A549 (cell line): ENCODE measurements around the gene ZNF594. TPM values are rescaled to one million over a fixed set of nuclear protein-coding genes. Genes with fewer than 3 reads are reported as not detected.
"Not testable (repeated sequence)": the region's sequence is repeated elsewhere in the genome, so short reads cannot be mapped to it uniquely, and the experiment has no call there.

Experiments
- ATAC-seq, 2 experiments: fragments of 200-7000 bp in 1 of 2; fragments of >200 bp in 1 of 2; cut with Nextera tagmentation in 1 of 2; cut with Tn5 transposase in 1 of 2; 3 replicates each; pipeline versions ENCODE4 v1.8.0 to v1.9.1; 2018 to 2020; ENCODE audit warnings: mild to moderate bottlenecking in 1 of 2, moderate library complexity in 1 of 2
- CTCF ChIA-PET: fragments of 300-600 bp; sonication (Branson Sonifier 250); formaldehyde crosslinking; extraction: SDS; loops from one replicate; lab custom pipeline; 2021; ENCODE audit warnings: antibody characterized with exemption, inconsistent platforms; lab: Yijun Ruan, JAX
- POLR2A ChIA-PET: fragments of 350-600 bp; formaldehyde crosslinking; extraction: SDS; loops from one replicate; lab custom pipeline; 2021; ENCODE audit warnings: antibody characterized with exemption, inconsistent platforms; lab: Yijun Ruan, JAX
- DNase-seq, 2 experiments: peaks; one replicate each; pipeline versions ENCODE4 v3.0.0 to v3.0.0-alpha.2; 2011 to 2016; ENCODE audit warnings: low read depth in 1 of 2, low spot score in 1 of 2
- FAIRE-seq: peaks from 2 replicates; lab custom pipeline; 2011; peaks lifted over from hg19 to GRCh38; lab: Jason Lieb, UNC
- H3K27ac ChIP-seq, 2 experiments: fragments of >200 bp; sonication (Bioruptor Twin); formaldehyde crosslinking; 3 replicates each; pipeline ENCODE4 v1.5.1; 2016 to 2017
- H3K4me1 ChIP-seq: fragments of >200 bp; sonication (Bioruptor Twin); formaldehyde crosslinking; 3 replicates; pipeline ENCODE4 v1.6.1; 2016
- H3K4me2 ChIP-seq: fragments of >200 bp; sonication (Bioruptor Twin); formaldehyde crosslinking; 3 replicates; pipeline ENCODE4 v1.6.1; 2016
- H3K4me3 ChIP-seq: fragments of >200 bp; sonication (Bioruptor Twin); formaldehyde crosslinking; 3 replicates; pipeline ENCODE4 v1.5.1; 2016
- H3K9me3 ChIP-seq: fragments of >200 bp; sonication (Bioruptor Twin); formaldehyde crosslinking; 3 replicates; pipeline ENCODE4 v1.6.1; 2016
- CEBPB ChIP-seq, 2 experiments: fragments of >200 bp in 1 of 2; sonication (Bioruptor Twin) in 1 of 2; formaldehyde crosslinking in 1 of 2; IDR thresholded peaks; 2 replicates each; pipeline ENCODE4 v1.6.1; 2012 to 2016
- CHD2 ChIP-seq: fragments of 150-350 bp; IDR thresholded peaks from 2 replicates; pipeline ENCODE4 v1.6.1; 2014; ENCODE audit warnings: low read length; ENCODE audit not compliant: partially characterized antibody
- CHD4 ChIP-seq: fragments of 200-600 bp; sonication (generic); IDR thresholded peaks from 2 replicates; pipeline ENCODE4 v1.6.1; 2016; ENCODE audit warnings: antibody characterized with exemption, mild to moderate bottlenecking, borderline replicate concordance
- EHMT2 ChIP-seq: fragments of 200-600 bp; sonication (generic); IDR thresholded peaks from 2 replicates; pipeline ENCODE4 v1.6.1; 2016; ENCODE audit warnings: antibody characterized with exemption, low read depth, mild to moderate bottlenecking, moderate library complexity
- EP300 ChIP-seq, 2 experiments: fragments of >200 bp; sonication (Bioruptor Twin); formaldehyde crosslinking; IDR thresholded peaks; 2 replicates in 1 of 2; 3 replicates in 1 of 2; pipeline ENCODE4 v1.6.1; 2016 to 2017
- ESRRA ChIP-seq: fragments of 150-350 bp; IDR thresholded peaks from 2 replicates; pipeline ENCODE4 v1.6.1; 2014; ENCODE audit warnings: mild to moderate bottlenecking, low read length, borderline replicate concordance
- FOSL2 ChIP-seq, 2 experiments: fragments of 450-650 bp in 1 of 2; fragments of >200 bp in 1 of 2; sonication (Bioruptor Twin) in 1 of 2; formaldehyde crosslinking; IDR thresholded peaks; 2 replicates each; pipeline versions ENCODE4 v1.5.0 to v1.6.1; 2016 to 2020; ENCODE audit warnings: mild to moderate bottlenecking in 1 of 2, moderate library complexity in 1 of 2
- HEYL ChIP-seq: fragments of 250-450 bp; sonication (Bioruptor Pico); IDR thresholded peaks from 2 replicates; pipeline ENCODE4 v1.8.0; 2021; ENCODE audit warnings: mild to moderate bottlenecking, moderate library complexity
- JUN ChIP-seq, 2 experiments: fragments of >200 bp; sonication (Bioruptor Twin); formaldehyde crosslinking; IDR thresholded peaks; 2 replicates in 1 of 2; 3 replicates in 1 of 2; pipeline ENCODE4 v1.6.1; 2016 to 2017
- MAFK ChIP-seq: fragments of 450-650 bp; IDR thresholded peaks from 2 replicates; pipeline ENCODE4 v1.6.1; 2014; ENCODE audit not compliant: partially characterized antibody
- MYC ChIP-seq: IDR thresholded peaks from 2 replicates; pipeline ENCODE4 v1.6.1; 2012; ENCODE audit warnings: mild to moderate bottlenecking, inconsistent platforms, low read length, improper control_type of control experiment, borderline replicate concordance
- NR3C1 ChIP-seq: fragments of >200 bp; sonication (Bioruptor Twin); formaldehyde crosslinking; IDR thresholded peaks from 3 replicates; pipeline ENCODE4 v1.6.1; 2017
- PHF8 ChIP-seq: fragments of 200-600 bp; sonication (generic); IDR thresholded peaks from 2 replicates; pipeline ENCODE4 v1.6.1; 2016; ENCODE audit warnings: low read depth, mild to moderate bottlenecking, antibody characterized with exemption, moderate library complexity, borderline replicate concordance
- RCOR1 ChIP-seq: fragments of 150-350 bp; IDR thresholded peaks from 2 replicates; pipeline ENCODE4 v1.6.1; 2014; ENCODE audit warnings: antibody characterized with exemption, low read length, low read depth
- RFX5 ChIP-seq: fragments of 450-650 bp; IDR thresholded peaks from 2 replicates; pipeline ENCODE4 v1.7.1; 2014; ENCODE audit warnings: antibody characterized with exemption, mild to moderate bottlenecking, moderate library complexity
- RNF2 ChIP-seq: fragments of 200-600 bp; sonication (generic); IDR thresholded peaks from 2 replicates; pipeline ENCODE4 v1.6.1; 2016; ENCODE audit warnings: low read depth, mild to moderate bottlenecking, antibody characterized with exemption, moderate library complexity, borderline replicate concordance
- SMC3 ChIP-seq: fragments of >200 bp; sonication (Bioruptor Twin); formaldehyde crosslinking; IDR thresholded peaks from 3 replicates; pipeline ENCODE4 v1.6.1; 2018; ENCODE audit warnings: inconsistent platforms
- TFCP2L1 ChIP-seq: fragments of 250-450 bp; sonication (Bioruptor Pico); IDR thresholded peaks from 2 replicates; pipeline ENCODE4 v1.5.0; 2021; ENCODE audit warnings: mild to moderate bottlenecking
- TP53 ChIP-seq: fragments of 250-450 bp; sonication (Bioruptor Pico); IDR thresholded peaks from 2 replicates; pipeline ENCODE4 v1.5.0; 2021; ENCODE audit warnings: mild to moderate bottlenecking, moderate library complexity
- WGBS: methylation state at CpG from one replicate; pipeline ENCODE4 v1.1.6; 2017; ENCODE audit errors: missing lambda C conversion rate; 5-methylcytosine and 5-hydroxymethylcytosine counted together
- polyA plus RNA-seq, 4 experiments: library from polyadenylated mRNA; depleted of rRNA in 3 of 4; stranded (reverse); fragments of >200 nt; fragmentation: RNase III in 1 of 4; extraction: RNeasy Plus Mini Kit Qiagen cat#74134 plus additional on column Dnase treatment in 1 of 4; gene quantifications; 2 replicates in 3 of 4; 3 replicates in 1 of 4; pipeline ENCODE4 v1.2.3, GENCODE V29; 2011 to 2017
- TF ChIP-seq, protein P1 (sequence below): fragments of >200 bp; sonication (Bioruptor Twin); formaldehyde crosslinking; IDR thresholded peaks from 2 replicates; pipeline ENCODE4 v1.6.1; 2016
- TF ChIP-seq, protein P2 (sequence below): fragments of 250-450 bp; sonication (Bioruptor Pico); IDR thresholded peaks from 2 replicates; pipeline ENCODE4 v1.5.0; 2021; ENCODE audit warnings: mild to moderate bottlenecking, moderate library complexity, borderline replicate concordance
- TF ChIP-seq, protein P3 (sequence below): IDR thresholded peaks from 2 replicates; pipeline ENCODE4 v1.6.1; 2012

The ZNF594 gene
- polyA plus RNA-seq, 2 of the 4 experiments (the other 2 are of a cell fraction), result 2.2 to 4.3 TPM

DNA sequence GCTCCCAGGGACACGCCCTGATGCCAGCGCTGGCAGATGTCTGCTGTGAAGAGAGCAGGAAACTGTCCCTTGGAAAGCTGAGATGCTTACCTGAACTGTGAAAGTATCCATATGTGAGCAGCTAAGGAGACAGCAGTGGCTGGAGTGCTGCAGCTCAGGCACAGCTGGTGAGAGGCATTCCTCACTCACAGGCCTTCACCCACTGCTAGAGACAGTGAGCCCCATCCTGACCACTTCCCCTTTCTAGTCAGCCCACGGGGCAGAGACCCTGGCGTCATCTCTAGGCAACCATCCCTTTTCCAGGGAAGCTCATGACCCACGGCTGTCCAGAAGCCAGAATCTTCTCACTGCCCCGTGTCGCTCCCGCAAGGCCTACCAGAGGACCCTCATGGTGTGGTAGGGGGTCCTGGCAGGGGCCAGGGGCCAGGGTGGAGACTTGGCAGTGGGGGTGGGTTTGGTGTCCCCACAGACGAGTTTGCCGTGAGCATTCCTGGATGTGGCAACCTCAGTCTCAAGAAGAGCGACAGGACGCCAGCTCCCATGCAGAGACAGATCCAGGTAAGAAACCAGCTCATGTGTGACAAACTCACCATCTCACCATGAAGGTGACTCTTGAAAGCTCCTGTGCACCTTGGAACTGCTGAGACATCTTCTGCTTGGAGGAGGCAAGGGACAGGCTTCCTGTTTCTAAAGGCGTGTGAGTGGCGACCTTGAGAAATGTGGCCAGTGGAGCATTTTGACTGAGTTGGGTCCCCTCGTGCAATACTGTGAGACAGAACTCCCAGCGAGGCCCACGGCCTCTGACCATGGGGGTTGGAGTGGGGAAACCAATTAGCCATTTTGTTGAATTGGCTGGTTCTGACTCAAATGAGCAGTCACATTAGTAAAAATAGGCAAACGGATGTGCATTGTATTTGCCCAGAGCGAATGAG lies 43.2 kb upstream of the ZNF594 start, which contains the start of gene SCIMP:
Gene SCIMP (minus strand): TSS at position 216 of the 932 bp plus-strand sequence. CDS start 105 bp downstream, at position 111.
- no peak for TF ChIP-seq MYC
- TF ChIP-seq TFCP2L1 (CRISPR knock-in tag), result no peak
- no peak for TF ChIP-seq MAFK
- no peak for TF ChIP-seq RFX5
- TF ChIP-seq CHD2, result no peak
- TF ChIP-seq SMC3, result no peak
- no peak for TF ChIP-seq EP300 (IDR thresholded peaks at IDR 0.05)
- no peak for TF ChIP-seq ESRRA
- TF ChIP-seq, protein P1, sequence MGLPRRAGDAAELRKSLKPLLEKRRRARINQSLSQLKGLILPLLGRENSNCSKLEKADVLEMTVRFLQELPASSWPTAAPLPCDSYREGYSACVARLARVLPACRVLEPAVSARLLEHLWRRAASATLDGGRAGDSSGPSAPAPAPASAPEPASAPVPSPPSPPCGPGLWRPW, result no peak
- TF ChIP-seq CHD4, result no peak
- no peaks in the 10 kb centered on the region; the same call in 2 of the 3 replicates for H3K9me3 ChIP-seq
- H3K4me2 ChIP-seq, result no peak within 1 kb of the TSS
- FAIRE-seq, result no peak
- ATAC-seq, result no peak
- POLR2A ChIA-PET, result no interaction called here
- no peak within 1 kb of the TSS for H3K4me3 ChIP-seq
- no peak for DNase-seq
- CTCF ChIA-PET, result interaction anchor here (1.0 to 1.5 kb wide), 2 partner anchors 14 to 15 kb away, joined by 6 read pairs; no protein-coding TSS in a partner anchor
- peaks cover 16% of the 10 kb centered on the region; the same call in 2 of the 3 replicates for H3K4me1 ChIP-seq
- H3K27ac ChIP-seq, result no peak within 1 kb of the TSS
- WGBS, result 88% methylated on average over 16 of the region's 19 CpGs

DNA sequence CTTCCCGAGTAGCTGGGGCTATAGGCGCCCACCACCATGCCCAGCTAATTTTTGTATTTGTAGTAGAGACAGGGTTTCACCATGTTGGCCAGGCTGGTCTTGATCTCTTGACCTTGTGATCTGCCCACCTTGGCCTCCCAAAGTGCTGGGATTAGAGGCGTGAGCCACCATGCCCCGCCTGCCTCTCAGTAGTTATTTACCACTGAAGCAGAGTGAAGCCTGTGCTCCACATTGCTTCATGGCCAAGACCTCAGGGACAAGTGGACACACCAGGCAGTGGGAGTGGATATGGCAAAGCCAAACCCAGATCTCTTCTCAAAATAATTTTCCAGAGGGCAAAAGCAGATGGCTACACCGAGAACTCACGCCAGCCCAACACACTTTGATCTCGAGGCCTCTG lies 41.8 kb upstream of the ZNF594 start:
- H3K4me2 ChIP-seq, DNase-seq, CTCF ChIA-PET, POLR2A ChIA-PET, H3K9me3 ChIP-seq, H3K4me3 ChIP-seq, ATAC-seq, FAIRE-seq, H3K27ac ChIP-seq: not testable (repeated sequence)
- peaks cover 16% of the 10 kb centered on the region; the same call in 2 of the 3 replicates for H3K4me1 ChIP-seq
- WGBS, result 96% methylated on average over 7 of the region's 7 CpGs

DNA sequence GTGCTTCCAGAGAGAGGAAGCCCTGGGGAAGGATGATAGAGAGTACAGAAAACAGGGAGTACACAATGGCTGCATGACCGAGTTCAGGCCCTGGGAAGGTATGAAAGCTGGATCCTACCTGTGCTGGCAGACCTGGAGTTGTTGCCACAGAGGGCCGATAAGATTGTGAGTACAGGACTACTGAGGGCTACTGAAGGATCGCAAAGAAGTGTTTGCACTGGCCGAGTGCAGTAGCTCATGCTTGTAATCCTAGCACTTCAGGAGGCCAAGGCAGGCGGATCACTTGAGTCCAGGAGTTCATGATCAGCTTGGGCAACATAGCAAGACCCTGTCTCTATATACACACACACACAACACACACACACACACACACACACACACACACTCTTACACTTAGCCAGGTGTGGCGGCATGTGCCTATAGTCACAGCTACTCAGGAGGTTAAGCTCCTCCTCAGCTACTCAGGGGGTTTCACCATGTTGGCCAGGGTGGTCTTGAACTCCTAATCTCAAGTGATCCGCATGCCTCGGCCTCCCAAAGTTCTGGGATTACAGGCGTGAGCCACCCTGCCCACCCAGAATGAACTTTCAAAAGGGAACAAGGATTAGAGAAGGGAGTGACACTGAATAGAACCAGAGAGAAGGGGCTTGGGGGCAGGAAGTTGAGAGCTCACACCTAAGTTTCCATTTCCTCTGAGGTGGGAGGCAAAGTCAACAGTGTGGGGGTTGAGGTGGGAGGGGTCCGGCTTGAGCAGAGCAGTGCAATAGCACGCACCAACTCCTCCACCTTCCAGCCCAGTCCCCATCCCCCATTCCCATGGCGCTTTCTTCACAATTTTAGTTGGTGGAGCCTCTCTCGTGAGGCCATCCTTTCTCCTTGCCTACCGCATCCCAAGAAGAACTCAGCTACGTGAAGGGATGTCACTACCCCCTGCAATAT lies 35.5 kb upstream of the ZNF594 start:
- H3K4me1 ChIP-seq, result peaks cover 8% of the 10 kb centered on the region; the same call in 2 of the 3 replicates
- no peak overlapping the region for H3K27ac ChIP-seq
- 93% methylated on average over 15 of the region's 15 CpGs for WGBS
- DNase-seq (no peak), FAIRE-seq (no peak), ATAC-seq (no peak)
- ChIA-PET POLR2A (no interaction called here), CTCF (interaction anchor here (0.6 to 2.0 kb wide), 6 partner anchors 11 to 1201 kb away, joined by 3 to 9 read pairs (median 3); partner anchors contain the start of gene C1QBP)
- no peaks in the 10 kb centered on the region for H3K9me3 ChIP-seq
- H3K4me2 ChIP-seq, result no peak overlapping the region
- no peak for TF ChIP-seq CEBPB (IDR thresholded peaks at IDR 0.05)
- no peak for TF ChIP-seq NR3C1
- no peak for TF ChIP-seq TP53
- TF ChIP-seq RNF2, result no peak
- TF ChIP-seq RCOR1, result no peak
- no peak for TF ChIP-seq HEYL
- TF ChIP-seq, protein P2, sequence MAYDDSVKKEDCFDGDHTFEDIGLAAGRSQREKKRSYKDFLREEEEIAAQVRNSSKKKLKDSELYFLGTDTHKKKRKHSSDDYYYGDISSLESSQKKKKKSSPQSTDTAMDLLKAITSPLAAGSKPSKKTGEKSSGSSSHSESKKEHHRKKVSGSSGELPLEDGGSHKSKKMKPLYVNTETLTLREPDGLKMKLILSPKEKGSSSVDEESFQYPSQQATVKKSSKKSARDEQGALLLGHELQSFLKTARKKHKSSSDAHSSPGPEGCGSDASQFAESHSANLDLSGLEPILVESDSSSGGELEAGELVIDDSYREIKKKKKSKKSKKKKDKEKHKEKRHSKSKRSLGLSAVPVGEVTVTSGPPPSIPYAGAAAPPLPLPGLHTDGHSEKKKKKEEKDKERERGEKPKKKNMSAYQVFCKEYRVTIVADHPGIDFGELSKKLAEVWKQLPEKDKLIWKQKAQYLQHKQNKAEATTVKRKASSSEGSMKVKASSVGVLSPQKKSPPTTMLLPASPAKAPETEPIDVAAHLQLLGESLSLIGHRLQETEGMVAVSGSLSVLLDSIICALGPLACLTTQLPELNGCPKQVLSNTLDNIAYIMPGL (CRISPR knock-in tag), result no peak
- no peak for TF ChIP-seq FOSL2 (IDR thresholded peaks at IDR 0.05)
- TF ChIP-seq FOSL2 (CRISPR knock-in tag; IDR thresholded peaks at IDR 0.05), result no peak
- TF ChIP-seq JUN (IDR thresholded peaks at IDR 0.05), result no peak
- TF ChIP-seq MAFK, result no peak
- no peak for TF ChIP-seq EHMT2
- TF ChIP-seq, protein P3, sequence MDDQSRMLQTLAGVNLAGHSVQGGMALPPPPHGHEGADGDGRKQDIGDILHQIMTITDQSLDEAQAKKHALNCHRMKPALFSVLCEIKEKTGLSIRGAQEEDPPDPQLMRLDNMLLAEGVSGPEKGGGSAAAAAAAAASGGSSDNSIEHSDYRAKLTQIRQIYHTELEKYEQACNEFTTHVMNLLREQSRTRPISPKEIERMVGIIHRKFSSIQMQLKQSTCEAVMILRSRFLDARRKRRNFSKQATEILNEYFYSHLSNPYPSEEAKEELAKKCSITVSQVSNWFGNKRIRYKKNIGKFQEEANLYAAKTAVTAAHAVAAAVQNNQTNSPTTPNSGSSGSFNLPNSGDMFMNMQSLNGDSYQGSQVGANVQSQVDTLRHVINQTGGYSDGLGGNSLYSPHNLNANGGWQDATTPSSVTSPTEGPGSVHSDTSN, result no peak
- TF ChIP-seq PHF8, result no peak
- no peak overlapping the region for H3K4me3 ChIP-seq
